MCF 10A (cell line): ENCODE measurements around the gene AMER2. TPM values are rescaled to one million over a fixed set of nuclear protein-coding genes. Genes with fewer than 3 reads are reported as not detected.

Experiments used
- BruUV-seq: library from RNA; stranded (reverse); fragments of 400-500 nt; replicated peaks from 2 replicates; lab custom pipeline; 2021; lab: Mats Ljungman, UMichigan
- CTCF ChIA-PET: fragments of 300-600 bp; sonication (Branson Sonifier 250); formaldehyde crosslinking; extraction: SDS; loops from one replicate; lab custom pipeline; 2021; ENCODE audit warnings: antibody characterized with exemption, inconsistent platforms; lab: Yijun Ruan, JAX
- POLR2A ChIA-PET: fragments of 300-600, 350-650 bp; sonication (Branson Sonifier 250); formaldehyde crosslinking; extraction: SDS; loops from one replicate; lab custom pipeline; 2020; ENCODE audit warnings: antibody characterized with exemption, inconsistent platforms; lab: Yijun Ruan, JAX
- DNase-seq: peaks from one replicate; pipeline ENCODE4 v3.0.0-alpha.2; 2018; ENCODE audit not compliant: unreplicated experiment
- H3K27ac Mint-ChIP-seq: one replicate; pipeline ENCODE4 v1.8.0; 2022; ENCODE audit warnings: mild to moderate bottlenecking, low read depth, mixed read lengths; ENCODE audit not compliant: unreplicated experiment
- H3K27me3 Mint-ChIP-seq: one replicate; pipeline ENCODE4 v1.8.0; 2022; ENCODE audit warnings: mixed read lengths; ENCODE audit not compliant: insufficient read depth, unreplicated experiment
- H3K36me3 Mint-ChIP-seq: one replicate; pipeline ENCODE4 v1.8.0; 2022; ENCODE audit warnings: mild to moderate bottlenecking, moderate library complexity, mixed read lengths; ENCODE audit not compliant: insufficient read depth, unreplicated experiment
- H3K4me1 Mint-ChIP-seq: one replicate; pipeline ENCODE4 v1.8.0; 2022; ENCODE audit warnings: mixed read lengths; ENCODE audit not compliant: insufficient read depth, unreplicated experiment
- H3K4me3 Mint-ChIP-seq: one replicate; pipeline ENCODE4 v1.8.0; 2022; ENCODE audit warnings: mild to moderate bottlenecking, moderate library complexity, mixed read lengths; ENCODE audit not compliant: unreplicated experiment
- H3K9me3 Mint-ChIP-seq: one replicate; pipeline ENCODE4 v1.8.0; 2022; ENCODE audit warnings: mixed read lengths; ENCODE audit not compliant: unreplicated experiment
- intact Hi-C: fragments of 100-400 bp; cut with micrococcal nuclease; formaldehyde crosslinking; loops from 2 replicates; pipeline ENCODE4 v1.14.1; 2022
- total RNA-seq: library from RNA; stranded (reverse); gene quantifications from 2 replicates; pipeline ENCODE4 v1.2.3, GENCODE V29; 2022
- TF ChIP-seq, protein P1 (sequence below): fragments of 200-600 bp; IDR thresholded peaks from one replicate; pipeline ENCODE4 v1.8.0; 2022; ENCODE audit warnings: antibody characterized with exemption, mild to moderate bottlenecking; ENCODE audit not compliant: unreplicated experiment

The AMER2 gene
- total RNA-seq, 1 experiment from 2014 or later = not detected

GRCh38 chr13:25207291-25207810 lies 35.3 kb upstream of the AMER2 start:
- Mint-ChIP-seq H3K27me3 (peaks cover 50% of the 10 kb centered on the region), H3K36me3 (no peaks in the 10 kb centered on the region), H3K27ac (no peak overlapping the region), H3K4me1 (no peaks in the 10 kb centered on the region), H3K9me3 (no peaks in the 10 kb centered on the region), H3K4me3 (no peak overlapping the region)
- TF ChIP-seq, protein P1, sequence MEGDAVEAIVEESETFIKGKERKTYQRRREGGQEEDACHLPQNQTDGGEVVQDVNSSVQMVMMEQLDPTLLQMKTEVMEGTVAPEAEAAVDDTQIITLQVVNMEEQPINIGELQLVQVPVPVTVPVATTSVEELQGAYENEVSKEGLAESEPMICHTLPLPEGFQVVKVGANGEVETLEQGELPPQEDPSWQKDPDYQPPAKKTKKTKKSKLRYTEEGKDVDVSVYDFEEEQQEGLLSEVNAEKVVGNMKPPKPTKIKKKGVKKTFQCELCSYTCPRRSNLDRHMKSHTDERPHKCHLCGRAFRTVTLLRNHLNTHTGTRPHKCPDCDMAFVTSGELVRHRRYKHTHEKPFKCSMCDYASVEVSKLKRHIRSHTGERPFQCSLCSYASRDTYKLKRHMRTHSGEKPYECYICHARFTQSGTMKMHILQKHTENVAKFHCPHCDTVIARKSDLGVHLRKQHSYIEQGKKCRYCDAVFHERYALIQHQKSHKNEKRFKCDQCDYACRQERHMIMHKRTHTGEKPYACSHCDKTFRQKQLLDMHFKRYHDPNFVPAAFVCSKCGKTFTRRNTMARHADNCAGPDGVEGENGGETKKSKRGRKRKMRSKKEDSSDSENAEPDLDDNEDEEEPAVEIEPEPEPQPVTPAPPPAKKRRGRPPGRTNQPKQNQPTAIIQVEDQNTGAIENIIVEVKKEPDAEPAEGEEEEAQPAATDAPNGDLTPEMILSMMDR = no peak
- ChIA-PET CTCF (interaction anchor here (1.4 kb wide), 1 partner anchor 14 kb away, joined by 3 read pairs; no protein-coding TSS in a partner anchor), POLR2A (no interaction called here)
- intact Hi-C loops = no loop called here
- DNase-seq = no peak
- BruUV-seq = no TSS peak

DNA sequence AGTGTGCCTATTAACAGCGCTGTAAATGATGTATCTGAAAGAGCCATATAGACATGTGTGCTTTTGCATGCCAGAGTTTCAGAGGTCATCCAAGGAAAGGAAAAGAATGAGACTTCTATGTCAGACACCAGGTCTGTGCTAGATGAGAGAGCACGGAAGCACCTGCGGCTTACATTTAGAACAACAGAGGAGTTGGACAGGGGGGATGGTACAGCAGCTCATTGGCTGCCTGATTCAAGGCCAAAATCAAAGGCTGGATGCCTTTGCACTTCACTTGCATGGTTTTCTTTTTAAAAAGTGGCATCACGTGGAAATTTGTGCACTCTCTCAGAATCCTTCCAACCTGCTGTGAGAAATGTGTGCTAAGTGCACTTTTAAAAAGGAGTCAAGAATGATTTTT lies 32.8 kb upstream of the AMER2 start:
- H3K4me1 Mint-ChIP-seq = no peaks in the 10 kb centered on the region
- no TSS peak for BruUV-seq
- ChIA-PET CTCF (no interaction called here), POLR2A (no interaction called here)
- TF ChIP-seq, protein P1 = no peak
- no peak overlapping the region for H3K4me3 Mint-ChIP-seq
- no peaks in the 10 kb centered on the region for H3K36me3 Mint-ChIP-seq
- H3K27ac Mint-ChIP-seq = no peak overlapping the region
- intact Hi-C loops = no loop called here
- peaks cover 50% of the 10 kb centered on the region for H3K27me3 Mint-ChIP-seq
- H3K9me3 Mint-ChIP-seq = no peaks in the 10 kb centered on the region
- DNase-seq = no peak

- DNase-seq = no peak
- BruUV-seq = no TSS peak
- Mint-ChIP-seq H3K9me3 (no peaks in the 10 kb centered on the region), H3K27ac (no peak overlapping the region), H3K4me1 (no peaks in the 10 kb centered on the region), H3K36me3 (no peaks in the 10 kb centered on the region), H3K4me3 (no peak overlapping the region), H3K27me3 (peaks cover 50% of the 10 kb centered on the region)
- intact Hi-C loops = no loop called here
- TF ChIP-seq, protein P1 = no peak
- ChIA-PET CTCF (no interaction called here), POLR2A (no interaction called here)
Measured at GRCh38 chr13:25203127-25203740, 31.1 kb upstream of the AMER2 start.

- POLR2A ChIA-PET = no interaction called here
- TF ChIP-seq, protein P1 = no peak
- Mint-ChIP-seq H3K36me3 (no peaks in the 10 kb centered on the region), H3K27ac (no peak overlapping the region), H3K4me1 (no peaks in the 10 kb centered on the region), H3K4me3 (no peak overlapping the region), H3K27me3 (peaks cover 30% of the 10 kb centered on the region), H3K9me3 (no peaks in the 10 kb centered on the region)
- CTCF ChIA-PET = interaction anchor here (0.7 kb wide), 1 partner anchor 87 kb away, joined by 3 read pairs; no protein-coding TSS in a partner anchor
- BruUV-seq = no TSS peak
- DNase-seq = no peak
- intact Hi-C loops = no loop called here
Measured at GRCh38 chr13:25200783-25201182, 28.7 kb upstream of the AMER2 start.
